ENCODE measurements around the gene C17orf100.

C17orf100 gene

GRCh38 chr17:6651354-6651918 lies at the start of gene C17orf100, which contains the start of gene MED31:
C17orf100 (plus strand) TSS chr17:6651762; CDS start chr17:6651914, 152 bp downstream.
MED31 (minus strand) TSS chr17:6651605; CDS start chr17:6651528, 77 bp downstream.
- peak; percentile 84 for DNase-seq

DNA sequence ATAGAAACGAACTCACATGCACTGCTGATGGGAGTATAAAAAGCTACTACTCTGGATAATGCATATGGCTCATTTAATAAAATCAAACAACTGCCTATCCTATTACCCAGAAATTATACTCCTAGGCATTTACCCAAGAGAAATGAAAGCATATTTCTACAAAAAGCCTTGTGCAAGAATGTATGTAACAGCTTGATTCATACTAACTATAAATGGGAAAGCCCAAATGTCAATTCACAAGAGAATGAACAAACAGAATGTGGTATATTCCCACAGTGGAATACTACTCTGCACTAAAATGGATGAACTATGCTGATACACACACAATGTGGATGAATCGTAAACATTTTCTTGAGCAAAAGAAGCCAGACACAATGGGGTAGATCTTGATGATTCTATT lies 49.4 kb upstream of the C17orf100 start:
- no peak for DNase-seq

GRCh38 chr17:6603744-6604325 lies 47.7 kb upstream of the C17orf100 start:
- DNase-seq: no peak

DNA sequence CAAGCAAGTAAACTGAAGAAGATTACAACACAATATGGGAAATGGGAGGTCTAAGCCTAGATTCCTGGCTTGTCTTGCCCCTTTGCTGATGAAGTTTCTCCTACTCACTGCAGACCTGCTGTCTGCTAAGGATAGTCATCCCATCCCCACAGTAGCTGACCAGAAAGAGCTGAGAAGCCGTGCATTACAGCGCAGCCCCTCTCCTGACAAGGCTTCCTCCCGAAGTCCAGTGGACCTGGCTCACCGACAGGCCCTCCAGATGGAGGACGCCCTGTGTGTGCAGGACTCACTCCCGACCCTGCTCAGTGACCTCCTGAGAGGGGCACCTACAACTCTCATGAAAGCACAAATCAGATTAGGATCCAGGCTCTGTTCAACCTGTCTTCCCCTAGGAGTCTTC lies 46.4 kb upstream of the C17orf100 start:
- DNase-seq: no peak

GRCh38 chr17:6608321-6608720 lies 43.2 kb upstream of the C17orf100 start:
- DNase-seq: no peak

GRCh38 chr17:6610011-6610410 lies 41.6 kb upstream of the C17orf100 start:
- no peak for DNase-seq

DNA sequence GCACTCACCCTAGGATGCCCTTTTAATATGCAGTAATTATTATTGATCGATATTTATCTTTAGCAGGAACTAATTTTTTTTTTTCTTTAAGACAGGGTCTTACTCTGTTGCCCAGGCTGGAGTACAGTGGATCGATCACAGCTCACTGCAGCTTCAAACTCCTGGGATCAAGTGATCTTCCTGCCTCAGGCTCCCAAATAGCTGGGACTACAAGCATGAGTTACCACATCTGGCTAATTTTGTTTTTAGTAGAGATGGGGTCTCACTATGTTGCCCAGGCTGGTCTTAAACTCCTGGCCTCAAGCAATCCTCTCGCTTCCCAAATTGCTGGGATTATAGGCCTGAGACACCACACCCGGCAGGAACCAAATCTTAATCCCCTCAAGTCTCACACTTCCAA lies 40.3 kb upstream of the C17orf100 start:
- no peak for DNase-seq

- DNase-seq: no peak
Observed at GRCh38 chr17:6623941-6624340, 27.6 kb upstream of the C17orf100 start.

GRCh38 chr17:6626616-6627015 lies 24.9 kb upstream of the C17orf100 start:
- no peak for DNase-seq

GRCh38 chr17:6627019-6627418 lies 24.5 kb upstream of the C17orf100 start:
- DNase-seq: no peak

DNA sequence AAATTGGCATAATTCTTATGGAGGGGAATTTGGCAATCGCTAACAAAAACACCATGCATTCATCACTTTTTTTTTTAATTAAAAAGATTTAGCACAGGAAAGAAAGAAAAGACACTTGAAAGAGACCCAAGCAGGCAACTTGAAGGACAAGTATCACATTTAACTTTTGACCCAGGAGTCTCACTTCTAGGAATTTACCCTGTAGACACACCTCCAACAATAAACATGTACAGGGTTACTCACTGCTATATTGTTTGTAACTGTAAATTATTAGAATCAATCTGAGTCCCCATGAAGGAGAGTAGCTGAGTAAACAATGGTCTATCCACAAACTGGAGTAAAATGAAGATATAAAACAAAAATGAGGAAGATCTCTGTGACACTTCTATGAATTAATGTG lies 21.2 kb upstream of the C17orf100 start:
- DNase-seq: no peak

- no peak for DNase-seq
Observed at GRCh38 chr17:6632530-6632929, 19.0 kb upstream of the C17orf100 start.

- no peak for DNase-seq
Observed at GRCh38 chr17:6633263-6633662, 18.3 kb upstream of the C17orf100 start.

DNA sequence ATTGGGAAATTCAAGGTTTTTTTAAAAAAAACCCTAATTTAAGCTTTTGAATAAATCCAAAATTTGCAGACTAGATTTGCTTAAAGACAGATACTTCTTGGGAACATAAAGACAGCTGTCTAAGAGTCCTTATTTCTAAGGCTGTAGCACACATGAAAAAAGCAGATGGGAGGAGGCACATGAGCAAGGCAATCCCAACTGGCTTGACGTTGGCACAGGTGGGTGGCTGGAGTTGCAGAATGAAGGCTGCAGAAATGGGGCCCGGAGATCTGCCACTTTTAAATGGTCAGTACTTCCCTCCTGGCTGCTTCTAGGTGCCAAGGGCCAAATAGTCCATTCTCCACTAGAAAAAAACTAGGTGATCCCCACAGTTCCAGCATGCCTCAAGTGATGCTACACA lies 15.5 kb upstream of the C17orf100 start:
- no peak for DNase-seq

DNA sequence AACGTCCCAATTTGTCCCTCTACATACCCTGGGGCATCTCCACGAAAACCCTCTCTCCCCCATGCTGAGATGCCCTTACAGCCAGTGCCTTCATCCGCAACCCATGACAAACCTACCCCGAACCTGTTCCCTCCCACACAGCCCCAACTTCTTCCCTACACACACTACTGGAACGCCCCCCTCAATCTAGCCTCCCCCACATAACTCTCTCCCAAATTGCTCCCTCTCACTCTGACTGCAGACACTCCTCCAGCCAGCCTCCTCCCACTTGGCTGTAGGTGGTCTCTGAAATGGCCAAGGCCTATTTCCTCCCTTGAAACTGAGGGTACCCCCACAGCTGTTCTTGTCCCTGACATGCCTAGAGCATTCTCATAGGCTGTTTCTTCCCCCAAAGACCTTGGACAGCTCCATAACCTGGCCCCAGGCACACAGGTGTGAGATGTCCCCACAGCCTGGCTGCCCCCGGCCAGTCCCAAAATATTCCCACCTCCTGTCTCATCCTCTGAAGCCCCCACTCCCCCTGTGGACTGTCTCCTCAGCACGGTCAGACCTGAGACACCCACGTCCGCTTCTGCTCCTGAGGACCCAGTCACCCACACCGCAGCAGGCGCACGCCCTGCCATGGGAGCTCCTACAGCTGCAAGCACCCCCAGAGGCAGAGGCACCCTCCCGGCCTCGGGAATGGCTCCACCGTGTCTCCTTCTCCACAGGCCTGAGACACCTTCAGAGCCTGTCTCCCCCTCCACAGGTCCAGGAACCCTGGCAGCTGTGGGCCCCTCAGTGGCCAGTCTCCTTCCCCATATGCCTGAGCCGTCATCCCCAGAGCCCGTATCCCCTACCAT lies 14.7 kb upstream of the C17orf100 start:
- no peak for DNase-seq

- no peak for DNase-seq
Observed at GRCh38 chr17:6637458-6637840, 14.1 kb upstream of the C17orf100 start.

- DNase-seq: no peak
Observed at GRCh38 chr17:6638046-6638908, 13.3 kb upstream of the C17orf100 start.

DNA sequence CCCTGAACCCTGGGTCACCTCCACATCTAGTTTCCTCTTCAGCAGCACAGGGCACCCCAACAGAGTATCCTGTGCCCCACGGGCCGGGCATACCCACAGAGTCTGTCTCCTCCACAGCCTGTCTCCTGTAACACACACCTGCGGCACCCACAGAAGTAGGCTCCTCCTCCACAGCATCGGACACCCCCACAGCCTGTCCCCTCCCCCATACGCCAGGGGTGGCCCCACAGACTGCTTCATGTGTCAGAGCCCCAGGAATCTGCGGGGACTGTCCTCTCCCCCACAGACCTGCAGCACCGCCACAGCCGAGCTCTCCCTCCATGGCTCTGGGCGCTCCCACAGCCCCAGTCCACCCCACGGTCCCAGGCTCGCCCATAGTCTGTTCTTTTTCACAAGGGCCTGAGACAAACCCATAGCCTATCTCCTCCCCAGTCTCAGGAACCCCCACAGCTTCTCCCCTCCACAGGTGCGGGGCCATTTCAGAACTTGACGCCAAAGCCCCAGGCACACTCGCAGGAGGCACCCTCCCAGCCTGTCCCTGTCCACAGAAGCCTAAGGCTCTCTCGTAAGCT lies 12.5 kb upstream of the C17orf100 start:
- no peak for DNase-seq

- no peak for DNase-seq
Observed at GRCh38 chr17:6639586-6640535, 11.7 kb upstream of the C17orf100 start.

DNA sequence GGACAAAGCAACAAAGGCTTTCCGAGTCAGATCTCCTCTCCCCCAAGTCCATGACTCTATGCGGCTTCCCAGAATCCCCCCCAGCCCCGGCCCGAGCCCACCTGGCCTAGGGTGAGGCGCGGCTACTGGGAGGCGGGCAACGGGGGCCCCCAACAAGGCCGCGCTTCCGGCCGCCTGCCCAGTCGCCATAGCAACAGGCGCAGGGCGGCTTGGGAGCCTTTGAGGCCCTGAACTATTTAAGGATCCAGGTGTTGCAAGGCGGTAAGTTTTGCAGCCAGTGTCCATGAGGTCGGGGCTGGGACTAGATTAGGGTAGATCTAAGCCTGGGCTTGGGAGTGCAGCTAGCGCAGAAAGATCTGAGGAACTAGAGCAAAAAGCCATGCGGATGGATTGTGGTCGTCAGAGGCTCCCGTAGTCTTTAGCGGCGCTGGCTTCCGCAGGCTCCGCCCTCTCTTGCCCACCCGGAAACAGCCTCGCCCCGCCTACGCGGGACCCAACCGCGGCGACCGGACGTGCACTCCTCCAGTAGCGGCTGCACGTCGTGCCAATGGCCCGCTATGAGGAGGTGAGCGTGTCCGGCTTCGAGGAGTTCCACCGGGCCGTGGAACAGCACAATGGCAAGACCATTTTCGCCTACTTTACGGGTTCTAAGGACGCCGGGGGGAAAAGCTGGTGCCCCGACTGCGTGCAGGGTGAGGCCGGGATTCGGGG lies 10.9 kb upstream of the C17orf100 start, which contains the start of the genes KIAA0753 and TXNDC17:
KIAA0753 (minus strand) TSS at position 176 of the 711 bp plus-strand sequence. CDS start 5,608 bp downstream, outside the sequence.
TXNDC17 (plus strand) TSS at position 525 of the 711 bp plus-strand sequence; CDS start at position 548, 23 bp downstream.
- DNase-seq: peak; percentile 83

All from NCI-H1092 treated with DMSO at 0.1 percent for 48 hours (cell line).